GM10847 (cell line): Measurements from ENCODE around the gene CELF2.

Source experiments
- POLR2A ChIP-seq: IDR thresholded peaks from 2 replicates; pipeline ENCODE4 v1.6.1; 2011; ENCODE audit not compliant: insufficient read length; ENCODE audit errors: extremely low read depth

CELF2 gene

DNA sequence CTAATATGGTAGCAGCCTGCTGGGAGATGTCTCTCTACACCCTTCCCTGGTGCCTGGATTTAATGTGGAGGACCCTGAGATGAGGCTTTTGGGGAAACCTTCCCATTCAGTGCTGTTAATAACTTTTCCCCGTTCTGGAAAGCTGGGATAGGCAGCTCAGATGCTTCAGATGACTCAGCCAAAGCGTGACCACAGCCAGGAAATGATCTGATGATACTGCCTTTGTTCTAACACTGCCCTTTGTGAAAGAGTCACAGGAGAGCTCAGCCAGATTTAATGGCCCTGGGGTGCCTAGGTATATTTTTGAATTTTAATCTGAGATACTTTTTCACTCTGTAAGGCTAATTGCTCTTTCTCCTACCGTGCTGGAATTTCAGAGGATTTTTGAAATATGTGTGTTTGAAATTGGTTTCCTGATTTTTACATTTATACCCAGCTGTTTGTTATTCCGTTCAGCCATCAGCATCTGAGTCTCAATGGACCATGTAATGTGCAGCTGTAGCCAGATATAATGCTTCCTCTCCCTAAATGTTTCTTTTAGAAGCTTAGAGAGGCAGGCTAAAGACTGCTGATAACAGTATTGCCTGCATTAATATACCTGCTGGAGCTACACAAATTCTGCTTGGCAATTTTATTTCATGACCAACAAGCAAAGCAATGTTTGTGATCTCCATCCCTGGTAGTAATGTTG, 17.8 kb downstream of the CELF2 start:
- no peak for TF ChIP-seq POLR2A

- no peak for TF ChIP-seq POLR2A
Observed at GRCh38 chr10:11036424-11037011, 18.8 kb downstream of the CELF2 start.

DNA sequence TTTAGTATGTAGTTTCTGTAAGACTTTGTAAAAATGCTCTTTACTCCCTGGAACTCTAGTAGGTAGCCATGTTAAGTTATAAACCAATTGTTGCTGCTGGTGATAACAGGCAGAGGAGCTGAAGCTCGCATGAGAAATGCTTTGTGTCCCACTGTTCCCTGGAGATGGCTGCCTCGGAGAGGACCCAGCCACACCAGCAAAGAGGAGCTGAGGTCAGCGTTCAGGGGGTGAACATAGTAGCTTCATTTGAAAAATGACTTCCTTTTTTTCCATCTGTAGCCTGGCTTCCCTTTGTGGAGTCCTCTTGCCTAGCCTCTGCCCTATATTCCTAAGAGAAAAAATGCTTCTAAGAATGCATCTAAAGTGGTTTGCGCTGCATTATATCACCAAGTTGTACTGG, 20.3 kb downstream of the CELF2 start:
- TF ChIP-seq POLR2A, result no peak

DNA sequence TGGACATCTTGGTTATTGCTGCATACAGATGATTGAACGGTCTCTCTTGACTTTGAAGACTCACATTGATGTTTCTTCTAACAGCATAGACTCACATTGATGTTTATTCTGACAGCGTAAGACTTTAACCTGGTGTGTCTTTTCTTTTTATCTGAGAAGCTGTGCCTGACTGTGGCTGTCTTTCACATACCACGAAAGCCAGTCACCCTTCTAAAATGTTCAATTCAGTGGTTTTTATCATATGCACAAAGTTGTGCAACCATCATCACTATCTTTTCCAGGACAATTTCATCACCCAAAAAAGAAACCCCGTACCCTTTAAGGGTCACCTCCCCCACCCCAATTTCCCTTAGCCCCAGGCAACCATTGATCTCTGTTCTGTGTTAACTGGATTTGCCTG, 24.7 kb downstream of the CELF2 start:
- no peak for TF ChIP-seq POLR2A

GRCh38 chr10:11043039-11043438, 25.4 kb downstream of the CELF2 start:
- TF ChIP-seq POLR2A, result no peak

DNA sequence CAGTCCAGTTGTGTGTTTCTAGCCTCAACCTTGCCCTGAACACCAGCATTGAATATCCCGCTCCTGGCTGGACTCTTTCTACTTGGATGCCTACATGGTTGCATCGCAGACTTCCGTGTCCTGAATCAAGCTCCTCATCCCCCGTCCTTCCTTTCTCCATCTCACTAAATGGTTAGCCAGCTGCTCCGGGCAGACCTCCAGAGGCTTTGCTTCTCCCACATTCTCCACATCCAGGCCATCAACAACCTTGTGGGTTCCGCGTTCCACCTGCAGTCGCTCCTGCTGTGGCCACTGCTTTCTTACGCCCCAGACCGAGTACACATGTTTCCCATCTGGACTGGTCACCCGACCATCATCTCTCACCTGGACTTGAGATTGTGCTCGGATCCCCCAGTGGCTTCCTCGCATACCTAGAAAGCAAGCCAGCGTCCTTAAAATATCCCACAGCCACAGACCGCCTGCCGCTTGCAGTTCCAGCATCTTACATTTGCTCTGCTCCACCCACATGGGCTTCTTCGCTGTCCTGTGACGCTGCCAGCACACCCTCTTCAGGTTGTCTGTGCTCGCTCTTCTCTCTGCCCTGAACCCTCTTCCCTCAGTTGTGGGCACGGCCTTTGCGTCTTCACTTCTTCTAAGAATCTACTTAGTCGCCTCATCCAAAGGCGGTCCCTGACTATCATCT, 25.9 kb downstream of the CELF2 start:
- TF ChIP-seq POLR2A, result no peak

DNA sequence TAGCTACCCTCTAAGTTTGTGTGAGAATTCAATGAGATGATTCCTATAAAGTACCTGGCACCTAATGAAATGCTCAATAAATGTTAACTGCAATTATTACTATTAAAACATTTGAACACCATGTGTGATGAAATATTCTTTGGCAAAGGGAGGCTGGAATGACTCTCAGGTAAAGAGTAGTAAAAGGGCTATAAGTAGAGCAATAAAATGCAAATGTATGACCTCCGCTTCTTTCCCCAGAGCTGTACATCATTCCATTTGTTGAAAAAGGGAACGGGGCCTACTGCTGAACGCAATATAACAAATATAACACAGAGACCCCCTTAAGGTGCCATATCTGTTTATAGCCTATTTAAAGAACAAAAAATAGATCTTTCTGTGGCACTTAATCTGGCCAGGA, 27.8 kb downstream of the CELF2 start:
- TF ChIP-seq POLR2A, result no peak

- TF ChIP-seq POLR2A, result no peak
Observed at GRCh38 chr10:11045995-11046775, 28.5 kb downstream of the CELF2 start.

DNA sequence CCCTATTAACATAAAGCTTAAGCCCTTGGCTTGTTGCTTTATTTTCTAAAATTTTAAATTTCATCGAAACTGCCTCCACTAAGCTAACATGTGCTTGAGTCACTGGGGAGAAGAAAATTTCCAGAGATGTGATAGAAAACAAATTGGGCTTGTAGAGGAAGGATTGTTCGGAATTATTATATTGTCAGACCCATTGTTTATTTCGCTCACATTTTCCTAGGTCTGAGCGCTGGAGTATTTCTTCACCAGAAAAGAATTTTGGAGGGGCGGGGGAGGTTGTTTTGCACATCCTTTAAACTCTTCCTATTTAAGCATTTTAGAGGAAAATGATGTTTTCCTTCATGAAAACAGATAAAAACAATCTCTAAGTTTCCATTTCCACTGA, 29.1 kb downstream of the CELF2 start:
- TF ChIP-seq POLR2A, result no peak

- no peak for TF ChIP-seq POLR2A
Observed at GRCh38 chr10:11048707-11049278, 31.1 kb downstream of the CELF2 start.

GRCh38 chr10:11049806-11050205, 32.1 kb downstream of the CELF2 start:
- no peak for TF ChIP-seq POLR2A

- no peak for TF ChIP-seq POLR2A
Observed at GRCh38 chr10:11050301-11051287, 32.9 kb downstream of the CELF2 start.

- TF ChIP-seq POLR2A, result no peak
Observed at GRCh38 chr10:11057018-11057417, 39.3 kb downstream of the CELF2 start.

GRCh38 chr10:11057448-11057847, 39.8 kb downstream of the CELF2 start:
- TF ChIP-seq POLR2A, result no peak
